Measurements from ENCODE around the gene BARX1.

BARX1 gene

DNA sequence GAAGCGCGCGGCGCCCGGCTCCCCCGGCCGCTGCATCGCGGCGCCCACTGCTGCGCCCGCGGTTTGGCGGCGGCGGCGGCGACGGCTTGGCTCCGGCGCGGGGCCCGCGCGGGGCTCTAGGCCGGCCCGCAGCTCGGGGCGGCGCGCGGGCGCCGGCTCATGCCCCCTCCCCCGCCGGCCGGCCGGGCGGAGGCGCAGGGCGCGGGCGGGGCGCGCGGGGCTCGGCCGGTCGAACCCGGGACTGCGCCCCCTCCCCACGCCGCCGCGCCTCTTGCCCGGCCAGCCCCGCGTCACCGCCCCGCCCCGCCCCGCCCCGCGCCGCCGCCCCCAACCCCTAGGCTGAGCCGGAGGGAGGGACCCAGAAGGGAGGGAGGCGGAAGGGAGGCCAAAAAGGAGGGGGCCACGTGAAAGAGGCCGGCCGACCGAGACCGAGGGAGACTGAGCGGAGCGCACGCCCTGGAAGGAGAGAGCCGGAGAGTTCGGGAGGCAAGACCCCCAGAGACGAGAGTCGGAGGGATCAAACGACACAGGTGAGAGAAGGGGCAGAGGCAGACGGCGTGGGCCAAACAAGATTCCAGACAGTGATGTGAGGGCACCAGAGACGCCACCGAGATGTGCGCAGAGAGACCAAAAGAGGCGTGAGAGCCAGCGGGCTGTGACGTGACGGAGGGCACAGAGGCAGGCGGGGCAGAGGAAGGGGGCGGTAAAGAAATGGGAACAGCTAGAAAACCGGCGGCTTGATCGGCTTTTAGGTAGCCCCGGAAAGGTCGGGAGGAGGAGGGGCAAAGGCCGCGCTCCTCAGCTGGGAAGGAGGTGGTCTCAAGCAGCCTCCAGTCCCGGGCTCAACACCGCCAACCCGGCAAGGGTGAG lies at the start of gene BARX1:
BARX1 (minus strand) TSS at position 245 of the 870 bp plus-strand sequence; CDS start at position 36, 209 bp downstream.
- TF ChIP-seq, protein P1, sequence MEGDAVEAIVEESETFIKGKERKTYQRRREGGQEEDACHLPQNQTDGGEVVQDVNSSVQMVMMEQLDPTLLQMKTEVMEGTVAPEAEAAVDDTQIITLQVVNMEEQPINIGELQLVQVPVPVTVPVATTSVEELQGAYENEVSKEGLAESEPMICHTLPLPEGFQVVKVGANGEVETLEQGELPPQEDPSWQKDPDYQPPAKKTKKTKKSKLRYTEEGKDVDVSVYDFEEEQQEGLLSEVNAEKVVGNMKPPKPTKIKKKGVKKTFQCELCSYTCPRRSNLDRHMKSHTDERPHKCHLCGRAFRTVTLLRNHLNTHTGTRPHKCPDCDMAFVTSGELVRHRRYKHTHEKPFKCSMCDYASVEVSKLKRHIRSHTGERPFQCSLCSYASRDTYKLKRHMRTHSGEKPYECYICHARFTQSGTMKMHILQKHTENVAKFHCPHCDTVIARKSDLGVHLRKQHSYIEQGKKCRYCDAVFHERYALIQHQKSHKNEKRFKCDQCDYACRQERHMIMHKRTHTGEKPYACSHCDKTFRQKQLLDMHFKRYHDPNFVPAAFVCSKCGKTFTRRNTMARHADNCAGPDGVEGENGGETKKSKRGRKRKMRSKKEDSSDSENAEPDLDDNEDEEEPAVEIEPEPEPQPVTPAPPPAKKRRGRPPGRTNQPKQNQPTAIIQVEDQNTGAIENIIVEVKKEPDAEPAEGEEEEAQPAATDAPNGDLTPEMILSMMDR (IDR thresholded peaks at IDR 0.05), result no peak
- Histone ChIP-seq H3K27me3 (ENCODE audit: control insufficient read depth, insufficient read depth, low read length) (peaks cover 22% of the 10 kb centered on the region), H3K36me3 (ENCODE audit: control insufficient read depth, insufficient read depth, low read length) (no peaks in the 10 kb centered on the region), H3K79me2 (no peaks in the 10 kb centered on the region), H3K4me2 (ENCODE audit: low read length) (peak within 1 kb of the TSS; percentile 67), H2AFZ (peak within 1 kb of the TSS; percentile 53), H3K27ac (no peak within 1 kb of the TSS), H3K4me1 (no peaks in the 10 kb centered on the region), H3K4me3 (ENCODE audit: low read depth, low read length) (no peak within 1 kb of the TSS), H3K9ac (no peak within 1 kb of the TSS), H3K9me3 (ENCODE audit: control insufficient read depth, low read length) (no peaks in the 10 kb centered on the region)

- H3K4me3 ChIP-seq (ENCODE audit: low read depth, low read length), result no peak overlapping the region
- no peak overlapping the region for H3K27ac ChIP-seq
- H3K36me3 ChIP-seq (ENCODE audit: control insufficient read depth, insufficient read depth, low read length), result no peaks in the 10 kb centered on the region
- TF ChIP-seq, protein P1 (IDR thresholded peaks at IDR 0.05), result no peak
- no peak overlapping the region for H3K4me2 ChIP-seq (ENCODE audit: low read length)
- H3K9me3 ChIP-seq (ENCODE audit: control insufficient read depth, low read length), result no peaks in the 10 kb centered on the region
- H3K4me1 ChIP-seq, result no peaks in the 10 kb centered on the region
- H3K27me3 ChIP-seq (ENCODE audit: control insufficient read depth, insufficient read depth, low read length), result no peaks in the 10 kb centered on the region
- H2AFZ ChIP-seq, result no peak overlapping the region
- H3K9ac ChIP-seq, result no peak overlapping the region
- H3K79me2 ChIP-seq, result no peaks in the 10 kb centered on the region
Measured at GRCh38 chr9:94002316-94003140, 47.4 kb upstream of the BARX1 start.

GRCh38 chr9:93996863-93997262 lies 41.7 kb upstream of the BARX1 start:
- Histone ChIP-seq H3K4me2 (ENCODE audit: low read length) (no peak overlapping the region), H3K4me3 (ENCODE audit: low read depth, low read length) (no peak overlapping the region), H3K36me3 (ENCODE audit: control insufficient read depth, insufficient read depth, low read length) (no peaks in the 10 kb centered on the region), H3K27me3 (ENCODE audit: control insufficient read depth, insufficient read depth, low read length) (no peaks in the 10 kb centered on the region), H3K9ac (no peak overlapping the region), H3K9me3 (ENCODE audit: control insufficient read depth, low read length) (no peaks in the 10 kb centered on the region), H3K79me2 (no peaks in the 10 kb centered on the region), H2AFZ (no peak overlapping the region), H3K27ac (no peak overlapping the region), H3K4me1 (no peaks in the 10 kb centered on the region)
- TF ChIP-seq, protein P1 (IDR thresholded peaks at IDR 0.05), result peak; percentile 7

DNA sequence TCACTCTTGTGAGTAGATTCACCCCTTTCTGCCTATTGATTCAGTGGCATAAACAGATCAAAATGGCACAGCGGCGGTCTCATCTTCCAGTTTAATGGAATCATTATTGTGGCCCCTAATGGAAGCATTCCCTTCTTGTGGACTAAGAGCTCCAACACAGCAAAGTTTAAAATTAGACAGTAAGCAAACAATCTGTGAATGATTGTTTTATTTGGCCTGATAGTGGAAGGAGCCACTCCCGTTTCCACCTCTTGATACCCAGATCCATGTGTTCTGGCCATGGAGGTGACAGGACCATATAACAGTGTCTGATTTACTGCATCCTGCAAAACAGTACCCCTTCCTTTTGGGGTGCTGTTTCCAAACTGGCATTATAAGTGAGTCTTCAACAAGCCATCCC lies 41.2 kb upstream of the BARX1 start:
- TF ChIP-seq, protein P1 (IDR thresholded peaks at IDR 0.05), result no peak
- no peak overlapping the region for H3K4me3 ChIP-seq (ENCODE audit: low read depth, low read length)
- H3K9me3 ChIP-seq (ENCODE audit: control insufficient read depth, low read length), result no peaks in the 10 kb centered on the region
- H3K9ac ChIP-seq, result no peak overlapping the region
- H3K79me2 ChIP-seq, result no peaks in the 10 kb centered on the region
- H3K36me3 ChIP-seq (ENCODE audit: control insufficient read depth, insufficient read depth, low read length), result no peaks in the 10 kb centered on the region
- no peak overlapping the region for H3K4me2 ChIP-seq (ENCODE audit: low read length)
- H3K4me1 ChIP-seq, result no peaks in the 10 kb centered on the region
- no peaks in the 10 kb centered on the region for H3K27me3 ChIP-seq (ENCODE audit: control insufficient read depth, insufficient read depth, low read length)
- H2AFZ ChIP-seq, result no peak overlapping the region
- H3K27ac ChIP-seq, result no peak overlapping the region

Measured in parathyroid adenoma (tissue), 2 donors.